Mesodermal cell (in vitro differentiated cells): ENCODE measurements around the gene DHX35. TPM values are rescaled to one million over a fixed set of nuclear protein-coding genes. Genes with fewer than 3 reads are reported as not detected.

ENCODE experiments used
- H3K27ac ChIP-seq: 2 replicates; pipeline ENCODE4 v1.7.0; 2013; ENCODE audit warnings: mild to moderate bottlenecking, low read depth, low read length, moderate library complexity; ENCODE audit not compliant: severe bottlenecking
- H3K36me3 ChIP-seq: 2 replicates; pipeline ENCODE4 v1.7.1; 2013; ENCODE audit warnings: mild to moderate bottlenecking, low read length, moderate library complexity; ENCODE audit not compliant: control insufficient read depth, insufficient read depth
- H3K4me1 ChIP-seq: one replicate; pipeline ENCODE4 v1.7.1; 2013; ENCODE audit warnings: mild to moderate bottlenecking, low read length; ENCODE audit not compliant: insufficient read depth, control insufficient read depth, poor library complexity, severe bottlenecking
- H3K4me3 ChIP-seq: 2 replicates; pipeline ENCODE4 v1.7.0; 2013; ENCODE audit warnings: low read length, control low read depth, mild to moderate bottlenecking; ENCODE audit not compliant: insufficient read depth, poor library complexity, severe bottlenecking; ENCODE audit errors: extremely low read depth
- H3K9me3 ChIP-seq: 2 replicates; pipeline ENCODE4 v1.7.1; 2013; ENCODE audit warnings: mild to moderate bottlenecking, low read length, moderate library complexity; ENCODE audit not compliant: control insufficient read depth
- WGBS, 2 experiments: methylation state at CpG; one replicate each; pipeline ENCODE4 v1.1.5; 2013; ENCODE audit warnings: missing lambda C conversion rate in 2 of 2; ENCODE audit not compliant: insufficient coverage in 2 of 2; 5-methylcytosine and 5-hydroxymethylcytosine counted together
- polyA plus RNA-seq, 2 experiments: library from polyadenylated mRNA; stranded (reverse); fragments of 50-300 nt; gene quantifications; one replicate each; pipeline ENCODE4 v1.2.3, GENCODE V29; 2013

DHX35 gene, protein sequence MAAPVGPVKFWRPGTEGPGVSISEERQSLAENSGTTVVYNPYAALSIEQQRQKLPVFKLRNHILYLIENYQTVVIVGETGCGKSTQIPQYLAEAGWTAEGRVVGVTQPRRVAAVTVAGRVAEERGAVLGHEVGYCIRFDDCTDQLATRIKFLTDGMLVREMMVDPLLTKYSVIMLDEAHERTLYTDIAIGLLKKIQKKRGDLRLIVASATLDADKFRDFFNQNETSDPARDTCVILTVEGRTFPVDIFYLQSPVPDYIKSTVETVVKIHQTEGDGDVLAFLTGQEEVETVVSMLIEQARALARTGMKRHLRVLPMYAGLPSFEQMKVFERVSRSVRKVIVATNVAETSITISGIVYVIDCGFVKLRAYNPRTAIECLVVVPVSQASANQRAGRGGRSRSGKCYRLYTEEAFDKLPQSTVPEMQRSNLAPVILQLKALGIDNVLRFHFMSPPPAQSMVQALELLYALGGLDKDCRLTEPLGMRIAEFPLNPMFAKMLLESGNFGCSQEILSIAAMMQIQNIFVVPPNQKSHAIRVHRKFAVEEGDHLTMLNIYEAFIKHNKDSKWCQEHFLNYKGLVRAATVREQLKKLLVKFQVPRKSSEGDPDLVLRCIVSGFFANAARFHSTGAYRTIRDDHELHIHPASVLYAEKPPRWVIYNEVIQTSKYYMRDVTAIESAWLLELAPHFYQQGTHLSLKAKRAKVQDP
- polyA plus RNA-seq (2013, experiment 1 of 2), result 10.1 TPM
- polyA plus RNA-seq (2013, experiment 2 of 2), result 8.7 TPM

DNA sequence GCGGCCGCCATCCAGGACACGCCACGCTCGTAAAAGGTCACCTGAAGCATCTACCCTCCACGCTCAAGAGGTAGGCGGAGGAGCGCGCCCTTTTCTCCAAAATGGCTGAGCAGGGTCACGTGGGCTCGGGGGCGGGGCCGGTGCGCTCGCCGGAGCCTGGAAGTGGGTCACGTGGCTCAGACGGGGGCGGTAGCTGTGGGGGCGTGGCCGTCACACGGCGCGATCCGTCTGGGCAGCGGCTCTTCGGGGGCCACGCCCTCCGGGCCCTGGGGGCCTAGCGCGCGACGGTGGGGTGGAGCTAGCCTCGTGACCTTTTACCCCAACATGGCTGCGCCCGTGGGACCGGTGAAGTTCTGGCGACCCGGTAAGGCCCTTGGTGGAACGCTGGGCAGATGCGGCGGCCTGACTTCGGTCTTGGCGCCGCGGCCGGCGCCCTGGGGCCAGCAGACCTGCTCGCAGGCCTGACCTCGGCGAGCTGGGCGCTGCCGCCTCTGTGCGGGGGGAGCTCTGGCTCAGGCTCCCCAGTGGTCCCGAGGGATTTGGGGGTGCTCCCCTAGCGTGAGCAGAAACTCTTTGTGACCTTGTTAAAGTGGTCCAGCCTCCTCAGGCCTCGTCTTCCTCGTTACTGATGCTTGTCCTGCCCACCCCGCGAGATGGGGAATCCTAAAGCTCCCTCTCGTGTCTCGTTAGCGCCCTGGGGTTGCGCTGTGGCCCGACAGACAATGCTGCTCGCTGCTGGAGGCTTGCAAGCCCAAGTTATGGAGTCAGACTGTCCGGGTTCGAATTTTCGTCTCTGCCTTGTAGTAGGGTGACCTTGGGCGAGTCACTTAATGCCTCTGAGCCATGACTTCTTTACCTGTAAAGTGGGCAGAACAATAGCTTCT, at the start of gene DHX35:
DHX35 (plus strand) TSS at position 301 of the 884 bp plus-strand sequence; CDS start at position 325, 24 bp downstream.
- 0 to 1% methylated on average over 58 to 70 of the region's 70 CpGs for WGBS, 2 experiments
- Histone ChIP-seq H3K9me3 (no peaks in the 10 kb centered on the region), H3K4me1 (peaks cover 7% of the 10 kb centered on the region), H3K4me3 (peak within 1 kb of the TSS; percentile 94), H3K27ac (peak within 1 kb of the TSS; percentile 97), H3K36me3 (peaks cover 9% of the 10 kb centered on the region)

DNA sequence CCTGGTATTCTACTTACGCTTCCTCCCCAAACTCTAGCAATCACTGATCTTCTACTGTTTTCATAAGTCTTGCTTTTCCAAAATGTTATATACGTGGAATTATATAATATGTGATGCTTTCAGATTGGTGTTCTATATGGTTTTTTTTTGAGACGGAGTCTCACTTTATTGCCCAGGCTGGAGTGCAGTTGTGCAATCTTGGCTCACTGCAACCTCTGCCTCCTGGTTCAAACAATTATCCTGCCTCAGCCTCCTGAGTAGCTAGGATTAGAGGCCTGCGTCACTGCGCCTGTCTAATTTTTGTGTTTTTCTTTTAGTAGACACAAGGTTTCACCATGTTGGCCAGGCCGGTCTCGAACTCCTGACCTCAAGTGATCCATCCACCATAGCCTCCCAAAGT, 46.8 kb upstream of the DHX35 start:
- no peaks in the 10 kb centered on the region for H3K36me3 ChIP-seq
- WGBS, 2 experiments, result 94 to 97% methylated on average over 5 to 6 of the region's 7 CpGs
- H3K9me3 ChIP-seq, result no peaks in the 10 kb centered on the region
- H3K4me3 ChIP-seq, result no peak overlapping the region
- no peak overlapping the region for H3K27ac ChIP-seq
- no peaks in the 10 kb centered on the region for H3K4me1 ChIP-seq

DNA sequence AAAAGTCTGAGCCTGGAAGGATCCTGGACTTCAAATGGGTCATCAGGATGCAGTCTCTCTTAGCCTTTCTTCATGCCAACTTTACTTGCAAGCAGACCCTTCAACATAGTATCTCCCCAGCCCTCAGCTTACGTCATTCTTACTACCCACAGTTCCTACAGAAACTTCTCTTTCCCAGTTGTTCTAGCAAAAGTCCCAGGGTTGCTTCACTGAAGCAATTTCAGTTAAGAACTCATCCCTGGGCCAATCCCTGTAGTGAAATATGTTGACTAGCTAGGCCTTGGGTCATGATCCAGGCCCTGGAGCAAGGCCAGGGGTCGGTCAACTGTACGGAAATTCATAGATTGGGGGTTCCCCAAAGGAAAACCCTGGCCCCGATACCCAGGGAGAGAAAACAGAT, 44.5 kb upstream of the DHX35 start:
- H3K27ac ChIP-seq, result no peak overlapping the region
- WGBS, 2 experiments, result 100% methylated on average over 2 to 4 of the region's 4 CpGs

DNA sequence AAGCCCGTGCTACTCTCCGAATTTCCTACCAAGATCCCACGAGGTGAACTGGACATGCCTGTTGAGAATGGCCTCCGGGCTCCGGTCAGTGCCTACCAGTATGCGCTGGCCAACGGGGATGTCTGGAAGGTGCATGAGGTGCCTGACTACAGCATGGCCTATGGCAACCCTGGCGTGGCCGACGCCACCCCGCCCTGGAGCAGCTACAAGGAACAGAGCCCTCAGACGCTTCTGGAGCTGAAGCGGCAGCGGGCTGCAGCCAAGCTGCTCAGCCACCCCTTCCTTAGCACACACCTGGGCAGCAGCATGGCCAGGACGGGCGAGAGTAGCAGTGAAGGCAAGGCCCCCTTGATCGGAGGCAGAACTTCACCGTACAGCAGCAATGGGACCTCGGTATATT, 44.0 kb upstream of the DHX35 start:
- no peak overlapping the region for H3K4me3 ChIP-seq
- no peak overlapping the region for H3K27ac ChIP-seq
- H3K36me3 ChIP-seq, result no peaks in the 10 kb centered on the region
- no peaks in the 10 kb centered on the region for H3K4me1 ChIP-seq
- no peaks in the 10 kb centered on the region for H3K9me3 ChIP-seq
- WGBS, 2 experiments, result 95 to 96% methylated on average over 12 to 19 of the region's 19 CpGs

More for the DNA sequence above, 44.5 kb upstream of the DHX35 start:
- Histone ChIP-seq H3K36me3 (no peaks in the 10 kb centered on the region), H3K4me1 (no peaks in the 10 kb centered on the region), H3K4me3 (no peak overlapping the region), H3K9me3 (no peaks in the 10 kb centered on the region)

DNA sequence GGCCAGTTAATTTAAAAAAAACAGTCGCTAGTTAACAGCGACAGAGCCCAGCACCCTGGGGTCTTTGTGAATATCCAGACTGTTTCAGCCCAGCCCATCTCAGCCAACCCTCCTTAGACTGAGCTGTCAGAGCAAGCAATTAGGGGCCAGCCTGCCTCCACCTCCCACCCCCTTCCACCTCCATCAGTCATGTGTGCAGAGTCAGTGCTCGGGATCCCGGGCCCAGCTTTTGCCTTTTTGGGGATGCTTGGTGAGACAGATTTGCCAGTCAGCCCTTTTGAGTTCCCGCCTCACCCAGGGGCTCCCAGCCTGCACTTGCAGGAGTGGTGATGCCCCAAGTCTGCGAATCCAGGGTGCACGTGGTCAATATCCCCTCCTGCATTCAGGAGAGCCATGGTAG, 42.5 kb upstream of the DHX35 start:
- H3K27ac ChIP-seq, result no peak overlapping the region
- no peaks in the 10 kb centered on the region for H3K4me1 ChIP-seq
- no peaks in the 10 kb centered on the region for H3K9me3 ChIP-seq
- no peak overlapping the region for H3K4me3 ChIP-seq
- 75 to 85% methylated on average over 2 to 5 of the region's 7 CpGs for WGBS, 2 experiments
- H3K36me3 ChIP-seq, result no peaks in the 10 kb centered on the region

DNA sequence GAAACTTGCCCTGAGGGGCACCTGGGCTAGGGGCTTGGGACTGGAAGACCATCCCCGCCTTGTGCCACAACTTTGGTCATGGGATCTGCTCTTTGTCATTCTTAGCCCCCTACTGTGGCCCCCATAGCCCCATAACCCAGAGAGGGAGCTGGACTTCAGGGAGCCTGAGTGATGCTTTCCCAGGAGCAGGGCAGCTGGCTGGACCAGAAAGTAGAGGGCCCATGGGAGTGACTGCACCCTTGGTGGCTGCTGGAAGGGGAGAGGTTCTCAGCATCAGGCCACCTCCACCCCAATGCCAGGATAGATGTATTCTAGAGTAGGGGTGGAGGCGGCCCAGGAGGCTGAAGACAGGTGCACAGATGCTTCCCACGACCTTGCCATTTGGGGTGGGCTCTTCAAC, 41.7 kb upstream of the DHX35 start:
- Histone ChIP-seq H3K9me3 (no peaks in the 10 kb centered on the region), H3K4me3 (no peak overlapping the region), H3K36me3 (no peaks in the 10 kb centered on the region), H3K27ac (no peak overlapping the region), H3K4me1 (no peaks in the 10 kb centered on the region)
- 85 to 89% methylated on average over 2 to 3 of the region's 3 CpGs for WGBS, 2 experiments

DNA sequence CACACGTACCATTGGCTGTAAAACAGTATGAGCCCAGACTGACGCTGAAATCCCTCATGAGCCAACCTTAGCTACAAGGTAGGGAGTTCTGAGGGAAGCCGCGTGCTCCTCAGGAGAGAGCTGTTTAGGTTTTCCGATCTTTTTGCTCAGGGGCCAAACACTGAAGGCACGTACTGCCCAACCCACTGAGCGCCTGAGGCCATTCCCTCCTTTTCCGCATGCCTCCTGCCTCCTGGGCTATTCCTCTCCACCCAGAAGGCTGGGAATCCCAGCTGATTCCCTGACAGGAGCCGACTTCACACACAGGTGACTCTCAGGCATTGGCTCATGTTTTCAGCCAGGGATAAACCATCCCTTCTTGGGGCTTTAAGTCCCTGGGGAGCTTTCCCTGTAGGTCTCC, 41.3 kb upstream of the DHX35 start:
- WGBS, 2 experiments, result 86 to 88% methylated on average over 9 of the region's 9 CpGs
- no peak overlapping the region for H3K4me3 ChIP-seq
- no peaks in the 10 kb centered on the region for H3K9me3 ChIP-seq
- H3K36me3 ChIP-seq, result no peaks in the 10 kb centered on the region
- H3K27ac ChIP-seq, result no peak overlapping the region
- no peaks in the 10 kb centered on the region for H3K4me1 ChIP-seq

DNA sequence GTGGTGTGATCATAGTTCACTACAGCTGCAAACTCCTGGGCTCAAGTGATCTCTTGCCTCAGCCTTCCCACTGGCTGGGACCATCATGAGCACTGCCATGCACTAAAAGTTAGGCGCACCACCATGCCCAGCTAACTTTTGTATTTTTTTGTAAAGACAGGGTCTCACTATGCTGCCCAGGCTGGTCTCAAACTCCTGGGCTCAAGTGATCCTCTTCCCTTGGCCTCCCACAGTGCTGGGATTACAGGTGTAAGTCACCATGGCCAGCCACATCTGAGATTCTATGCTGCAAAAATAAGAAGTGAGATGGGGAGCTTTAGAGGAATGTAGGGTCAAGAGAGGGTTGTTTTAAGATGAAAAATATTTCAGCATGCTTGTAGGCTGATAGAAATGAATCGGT, 37.4 kb upstream of the DHX35 start:
- WGBS, 2 experiments, result 90 to 96% methylated on average over 2 of the region's 2 CpGs
- Histone ChIP-seq H3K27ac (no peak overlapping the region), H3K4me1 (no peaks in the 10 kb centered on the region), H3K4me3 (no peak overlapping the region), H3K9me3 (no peaks in the 10 kb centered on the region), H3K36me3 (peaks cover 6% of the 10 kb centered on the region)

DNA sequence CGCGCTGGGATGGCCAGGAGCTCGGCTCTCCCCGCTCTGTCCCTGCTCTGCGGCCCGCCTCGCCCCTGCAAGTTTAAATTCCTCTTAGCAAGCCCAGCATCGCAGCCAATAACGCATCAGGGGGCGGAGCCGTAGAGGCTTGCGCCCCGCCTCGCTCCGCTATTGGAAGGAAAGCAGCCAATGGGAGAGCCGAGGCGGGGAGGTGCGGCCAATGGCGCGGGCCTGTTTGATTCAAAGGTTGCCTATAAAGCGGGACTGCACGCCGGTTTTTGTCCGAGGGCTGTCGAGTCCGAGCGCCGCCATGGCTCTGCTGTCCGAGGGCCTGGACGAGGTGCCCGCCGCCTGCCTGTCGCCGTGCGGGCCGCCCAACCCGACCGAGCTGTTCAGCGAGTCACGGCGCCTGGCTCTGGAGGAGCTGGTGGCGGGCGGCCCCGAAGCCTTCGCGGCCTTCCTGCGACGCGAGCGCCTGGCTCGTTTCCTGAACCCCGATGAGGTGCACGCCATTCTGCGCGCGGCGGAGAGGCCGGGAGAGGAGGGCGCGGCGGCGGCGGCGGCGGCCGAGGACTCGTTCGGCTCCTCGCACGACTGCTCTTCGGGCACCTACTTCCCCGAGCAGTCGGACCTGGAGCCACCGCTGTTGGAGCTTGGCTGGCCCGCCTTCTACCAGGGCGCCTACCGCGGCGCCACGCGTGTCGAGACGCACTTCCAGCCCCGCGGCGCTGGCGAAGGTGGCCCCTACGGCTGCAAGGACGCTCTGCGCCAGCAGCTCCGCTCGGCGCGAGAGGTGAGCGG, 35.8 kb upstream of the DHX35 start, which contains the start of gene FAM83D:
FAM83D (plus strand) TSS at position 276 of the 792 bp plus-strand sequence; CDS start at position 302, 26 bp downstream.
- H3K9me3 ChIP-seq, result no peaks in the 10 kb centered on the region
- peak within 1 kb of the TSS; percentile 85 for H3K4me3 ChIP-seq
- WGBS, 2 experiments, result 0 to 1% methylated on average over 71 to 72 of the region's 95 CpGs
- H3K36me3 ChIP-seq, result peaks cover 12% of the 10 kb centered on the region
- H3K4me1 ChIP-seq, result no peaks in the 10 kb centered on the region
- peak within 1 kb of the TSS; percentile 23 for H3K27ac ChIP-seq
